GM12872 (cell line): Measurements from ENCODE around the gene STK32B.

Experiments used
- CTCF ChIP-seq: IDR thresholded peaks from 3 replicates; pipeline ENCODE4 v1.5.1; 2011; ENCODE audit warnings: low read depth, mild to moderate bottlenecking, low read length, moderate library complexity; ENCODE audit not compliant: insufficient read depth

STK32B gene

GRCh38 chr4:5051278-5052203, at the start of gene STK32B:
TSS of gene STK32B (plus strand) at chr4:5051480.
- TF ChIP-seq CTCF: no peak

- no peak for TF ChIP-seq CTCF
Observed at GRCh38 chr4:5003372-5003857, 47.9 kb upstream of the STK32B start.

- no peak for TF ChIP-seq CTCF
Observed at GRCh38 chr4:5003918-5004317, 47.4 kb upstream of the STK32B start.

GRCh38 chr4:5004496-5004895, 46.8 kb upstream of the STK32B start:
- no peak for TF ChIP-seq CTCF

GRCh38 chr4:5009796-5010195, 41.5 kb upstream of the STK32B start:
- no peak for TF ChIP-seq CTCF

GRCh38 chr4:5010984-5011383, 40.3 kb upstream of the STK32B start:
- TF ChIP-seq CTCF: no peak

GRCh38 chr4:5012244-5012898, 38.9 kb upstream of the STK32B start:
- no peak for TF ChIP-seq CTCF
